ENCODE data around the gene LCA5L. TPM values are rescaled to one million over a fixed set of nuclear protein-coding genes. Genes with fewer than 3 reads are reported as not detected.

Gene LCA5L
- total and polyA plus RNA-seq, 10 of the 15 experiments (the other 5 are each of a cell fraction or from before 2014, with no cell fraction given), result 0.18 to 0.55 (median 0.27) TPM; not detected in 2

DNA sequence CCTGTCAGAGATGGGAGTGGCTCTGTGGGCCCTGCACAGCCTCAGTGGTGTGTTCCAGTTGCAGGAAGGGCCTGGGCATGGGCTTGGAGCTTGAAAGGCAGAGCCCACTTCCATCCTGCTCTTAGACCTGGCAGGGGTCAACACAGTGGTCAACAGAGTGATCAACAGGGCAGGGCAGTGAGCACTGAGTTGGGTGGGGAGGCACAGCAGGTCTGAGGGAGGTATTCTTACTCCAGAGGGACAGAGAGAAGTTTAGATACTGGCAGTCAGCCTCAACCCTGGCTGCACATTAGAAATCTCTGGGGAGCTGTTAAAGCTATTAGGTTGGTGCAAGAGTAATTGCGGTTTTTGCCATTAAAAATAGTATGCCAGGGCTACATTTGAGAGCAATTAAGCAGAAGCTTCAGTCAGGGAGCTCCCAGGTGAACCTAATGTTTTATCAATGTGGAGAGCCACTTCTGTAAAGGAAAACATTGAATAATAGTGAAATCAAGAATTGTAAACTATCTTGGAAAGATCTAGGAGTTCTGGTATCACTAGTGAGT is 43.9 kb upstream of the LCA5L start:
- CTCF ChIA-PET, result no interaction called here
- 0% methylated on average over 1 of the region's 1 CpG for WGBS (ENCODE audit: insufficient coverage, insufficient replicate concordance, low lambda C conversion rate, missing lambda C conversion rate)
- H3K36me3 ChIP-seq (ENCODE audit: control insufficient read depth in 2 of 2, insufficient read depth in 2 of 2, low read length in 1 of 2), result no peaks in the 10 kb centered on the region
- H3K4me3 ChIP-seq, result no peak overlapping the region
- H2AFZ ChIP-seq (ENCODE audit: control insufficient read depth, low read depth, low read length), result no peak overlapping the region
- no peak overlapping the region for H3K4me2 ChIP-seq (ENCODE audit: control insufficient read depth, insufficient read depth)
- no peak for TF ChIP-seq ZBED1 (IDR thresholded peaks at IDR 0.05; ENCODE audit: borderline replicate concordance)
- TF ChIP-seq DPF2 (IDR thresholded peaks at IDR 0.05), result no peak
- TF ChIP-seq, protein P1, sequence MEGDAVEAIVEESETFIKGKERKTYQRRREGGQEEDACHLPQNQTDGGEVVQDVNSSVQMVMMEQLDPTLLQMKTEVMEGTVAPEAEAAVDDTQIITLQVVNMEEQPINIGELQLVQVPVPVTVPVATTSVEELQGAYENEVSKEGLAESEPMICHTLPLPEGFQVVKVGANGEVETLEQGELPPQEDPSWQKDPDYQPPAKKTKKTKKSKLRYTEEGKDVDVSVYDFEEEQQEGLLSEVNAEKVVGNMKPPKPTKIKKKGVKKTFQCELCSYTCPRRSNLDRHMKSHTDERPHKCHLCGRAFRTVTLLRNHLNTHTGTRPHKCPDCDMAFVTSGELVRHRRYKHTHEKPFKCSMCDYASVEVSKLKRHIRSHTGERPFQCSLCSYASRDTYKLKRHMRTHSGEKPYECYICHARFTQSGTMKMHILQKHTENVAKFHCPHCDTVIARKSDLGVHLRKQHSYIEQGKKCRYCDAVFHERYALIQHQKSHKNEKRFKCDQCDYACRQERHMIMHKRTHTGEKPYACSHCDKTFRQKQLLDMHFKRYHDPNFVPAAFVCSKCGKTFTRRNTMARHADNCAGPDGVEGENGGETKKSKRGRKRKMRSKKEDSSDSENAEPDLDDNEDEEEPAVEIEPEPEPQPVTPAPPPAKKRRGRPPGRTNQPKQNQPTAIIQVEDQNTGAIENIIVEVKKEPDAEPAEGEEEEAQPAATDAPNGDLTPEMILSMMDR (IDR thresholded peaks at IDR 0.05 in 2 of 3, conservative IDR thresholded peaks at IDR 0.05 in 1 of 3; ENCODE audit: control insufficient read depth in 2 of 3, extremely low read depth in 1 of 3, insufficient read depth in 1 of 3, low read depth in 3 of 3, low read length in 3 of 3), result no peak
- TF ChIP-seq PAX8 (IDR thresholded peaks at IDR 0.05), result no peak
- no peak for TF ChIP-seq BRCA1 (IDR thresholded peaks at IDR 0.05; ENCODE audit: low read depth, low read length)
- H3K27ac ChIP-seq (ENCODE audit: control insufficient read depth, insufficient read depth), result no peak overlapping the region
- no TSS peak for BruUV-seq (replicated peaks)
- no peaks in the 10 kb centered on the region for H3K79me2 ChIP-seq (ENCODE audit: control insufficient read depth, insufficient read depth, low read length)
- RAD21 ChIA-PET (ENCODE audit: unreplicated experiment), result no interaction called here
- no peaks in the 10 kb centered on the region for H3K27me3 ChIP-seq (replicated peaks in 1 of 2; ENCODE audit: control insufficient read depth in 2 of 2, insufficient read depth in 2 of 2, low read length in 1 of 2)
- no peaks in the 10 kb centered on the region for H3K4me1 ChIP-seq (ENCODE audit: control insufficient read depth, insufficient read depth, low read length)
- ATAC-seq (no peak), DNase-seq (ENCODE audit: low read depth, low spot score) (no peak), FAIRE-seq (no peak)
- intact Hi-C loops (cut with micrococcal nuclease; ENCODE audit: unreplicated experiment), result no loop called here
- POLR2A ChIA-PET, result no interaction called here
- no peaks in the 10 kb centered on the region for H4K20me1 ChIP-seq (ENCODE audit: control insufficient read depth, insufficient read depth)
- no peaks in the 10 kb centered on the region for H3K9me3 ChIP-seq (replicated peaks; ENCODE audit: control insufficient read depth, insufficient read depth, low read length)
- in situ Hi-C loops (cut with MboI), result no loop called here
- no peak overlapping the region for H3K9ac ChIP-seq (ENCODE audit: control insufficient read depth, insufficient read depth, low read length)
- SMC1A ChIA-PET (ENCODE audit: uncharacterized antibody, unreplicated experiment), result no interaction called here

DNA sequence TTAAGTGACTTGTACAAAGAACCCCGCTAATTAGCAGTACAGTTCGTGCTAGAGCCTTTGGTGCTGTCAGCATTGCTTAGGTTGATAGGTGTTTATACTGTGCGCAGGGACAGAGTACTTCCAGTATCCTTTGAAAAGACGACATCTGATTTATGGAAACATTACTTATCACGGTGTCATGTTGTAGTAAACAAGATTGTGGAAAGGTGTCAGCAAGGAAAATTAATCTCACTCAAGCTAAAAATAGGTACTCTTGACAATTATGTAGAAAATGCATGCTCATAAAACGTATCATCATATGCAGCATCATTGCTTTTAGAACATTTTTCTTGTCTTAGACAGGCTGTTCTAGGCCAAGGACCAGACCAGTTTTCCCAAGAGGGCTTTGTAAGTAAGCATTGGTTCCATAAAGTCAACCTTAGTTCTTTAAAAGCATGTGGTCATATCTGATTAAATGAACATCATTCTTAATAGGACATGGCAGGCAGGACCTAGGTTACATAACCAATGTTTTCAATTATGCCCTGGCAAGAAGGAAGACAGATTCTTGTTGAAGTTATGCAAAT is 39.2 kb upstream of the LCA5L start:
- FAIRE-seq, result no peak
- Histone ChIP-seq H3K27me3 (replicated peaks in 1 of 2; ENCODE audit: control insufficient read depth in 2 of 2, insufficient read depth in 2 of 2, low read length in 1 of 2) (no peaks in the 10 kb centered on the region), H3K9ac (ENCODE audit: control insufficient read depth, insufficient read depth, low read length) (no peak overlapping the region), H3K9me3 (replicated peaks; ENCODE audit: control insufficient read depth, insufficient read depth, low read length) (no peaks in the 10 kb centered on the region), H3K4me1 (ENCODE audit: control insufficient read depth, insufficient read depth, low read length) (no peaks in the 10 kb centered on the region), H2AFZ (ENCODE audit: control insufficient read depth, low read depth, low read length) (no peak overlapping the region), H3K4me2 (ENCODE audit: control insufficient read depth, insufficient read depth) (no peak overlapping the region), H4K20me1 (ENCODE audit: control insufficient read depth, insufficient read depth) (no peaks in the 10 kb centered on the region), H3K27ac (ENCODE audit: control insufficient read depth, insufficient read depth) (no peak overlapping the region), H3K4me3 (no peak overlapping the region), H3K36me3 (ENCODE audit: control insufficient read depth in 2 of 2, insufficient read depth in 2 of 2, low read length in 1 of 2) (no peaks in the 10 kb centered on the region), H3K79me2 (ENCODE audit: control insufficient read depth, insufficient read depth, low read length) (no peaks in the 10 kb centered on the region)
- RAD21 ChIA-PET (ENCODE audit: unreplicated experiment), result no interaction called here
- WGBS (ENCODE audit: insufficient coverage, insufficient replicate concordance, low lambda C conversion rate, missing lambda C conversion rate), result 51% methylated on average over 6 of the region's 6 CpGs
- CTCF ChIA-PET, result no interaction called here
- POLR2A ChIA-PET, result no interaction called here
- in situ Hi-C loops (cut with MboI), result no loop called here
- ATAC-seq, result no peak
- DNase-seq (ENCODE audit: low read depth, low spot score), result no peak
- SMC1A ChIA-PET (ENCODE audit: uncharacterized antibody, unreplicated experiment), result no interaction called here
- no TSS peak for BruUV-seq (replicated peaks)
- intact Hi-C loops (cut with micrococcal nuclease; ENCODE audit: unreplicated experiment), result no loop called here
- TF ChIP-seq SMAD1 (IDR thresholded peaks at IDR 0.05; ENCODE audit: low read depth, partially characterized antibody) (no peak), MYB (IDR thresholded peaks at IDR 0.05; ENCODE audit: borderline replicate concordance, low read depth, low read length) (no peak), SREBF2 (IDR thresholded peaks at IDR 0.05; ENCODE audit: low read length) (no peak), EZH2 (IDR thresholded peaks at IDR 0.05; ENCODE audit: borderline replicate concordance, control insufficient read depth, low read depth, low read length) (no peak), SREBF1 (IDR thresholded peaks at IDR 0.05; ENCODE audit: low read length) (no peak), WRNIP1 (IDR thresholded peaks at IDR 0.05; ENCODE audit: borderline replicate concordance, low read depth, low read length) (no peak), BACH1 (IDR thresholded peaks at IDR 0.05; ENCODE audit: borderline replicate concordance) (no peak)
- TF ChIP-seq, protein P2, sequence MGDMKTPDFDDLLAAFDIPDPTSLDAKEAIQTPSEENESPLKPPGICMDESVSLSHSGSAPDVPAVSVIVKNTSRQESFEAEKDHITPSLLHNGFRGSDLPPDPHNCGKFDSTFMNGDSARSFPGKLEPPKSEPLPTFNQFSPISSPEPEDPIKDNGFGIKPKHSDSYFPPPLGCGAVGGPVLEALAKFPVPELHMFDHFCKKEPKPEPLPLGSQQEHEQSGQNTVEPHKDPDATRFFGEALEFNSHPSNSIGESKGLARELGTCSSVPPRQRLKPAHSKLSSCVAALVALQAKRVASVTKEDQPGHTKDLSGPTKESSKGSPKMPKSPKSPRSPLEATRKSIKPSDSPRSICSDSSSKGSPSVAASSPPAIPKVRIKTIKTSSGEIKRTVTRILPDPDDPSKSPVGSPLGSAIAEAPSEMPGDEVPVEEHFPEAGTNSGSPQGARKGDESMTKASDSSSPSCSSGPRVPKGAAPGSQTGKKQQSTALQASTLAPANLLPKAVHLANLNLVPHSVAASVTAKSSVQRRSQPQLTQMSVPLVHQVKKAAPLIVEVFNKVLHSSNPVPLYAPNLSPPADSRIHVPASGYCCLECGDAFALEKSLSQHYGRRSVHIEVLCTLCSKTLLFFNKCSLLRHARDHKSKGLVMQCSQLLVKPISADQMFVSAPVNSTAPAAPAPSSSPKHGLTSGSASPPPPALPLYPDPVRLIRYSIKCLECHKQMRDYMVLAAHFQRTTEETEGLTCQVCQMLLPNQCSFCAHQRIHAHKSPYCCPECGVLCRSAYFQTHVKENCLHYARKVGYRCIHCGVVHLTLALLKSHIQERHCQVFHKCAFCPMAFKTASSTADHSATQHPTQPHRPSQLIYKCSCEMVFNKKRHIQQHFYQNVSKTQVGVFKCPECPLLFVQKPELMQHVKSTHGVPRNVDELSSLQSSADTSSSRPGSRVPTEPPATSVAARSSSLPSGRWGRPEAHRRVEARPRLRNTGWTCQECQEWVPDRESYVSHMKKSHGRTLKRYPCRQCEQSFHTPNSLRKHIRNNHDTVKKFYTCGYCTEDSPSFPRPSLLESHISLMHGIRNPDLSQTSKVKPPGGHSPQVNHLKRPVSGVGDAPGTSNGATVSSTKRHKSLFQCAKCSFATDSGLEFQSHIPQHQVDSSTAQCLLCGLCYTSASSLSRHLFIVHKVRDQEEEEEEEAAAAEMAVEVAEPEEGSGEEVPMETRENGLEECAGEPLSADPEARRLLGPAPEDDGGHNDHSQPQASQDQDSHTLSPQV (IDR thresholded peaks at IDR 0.05), result no peak

Measured in GM12878 (cell line).